ENCODE data around the gene DAGLA.

The DAGLA gene

DNA sequence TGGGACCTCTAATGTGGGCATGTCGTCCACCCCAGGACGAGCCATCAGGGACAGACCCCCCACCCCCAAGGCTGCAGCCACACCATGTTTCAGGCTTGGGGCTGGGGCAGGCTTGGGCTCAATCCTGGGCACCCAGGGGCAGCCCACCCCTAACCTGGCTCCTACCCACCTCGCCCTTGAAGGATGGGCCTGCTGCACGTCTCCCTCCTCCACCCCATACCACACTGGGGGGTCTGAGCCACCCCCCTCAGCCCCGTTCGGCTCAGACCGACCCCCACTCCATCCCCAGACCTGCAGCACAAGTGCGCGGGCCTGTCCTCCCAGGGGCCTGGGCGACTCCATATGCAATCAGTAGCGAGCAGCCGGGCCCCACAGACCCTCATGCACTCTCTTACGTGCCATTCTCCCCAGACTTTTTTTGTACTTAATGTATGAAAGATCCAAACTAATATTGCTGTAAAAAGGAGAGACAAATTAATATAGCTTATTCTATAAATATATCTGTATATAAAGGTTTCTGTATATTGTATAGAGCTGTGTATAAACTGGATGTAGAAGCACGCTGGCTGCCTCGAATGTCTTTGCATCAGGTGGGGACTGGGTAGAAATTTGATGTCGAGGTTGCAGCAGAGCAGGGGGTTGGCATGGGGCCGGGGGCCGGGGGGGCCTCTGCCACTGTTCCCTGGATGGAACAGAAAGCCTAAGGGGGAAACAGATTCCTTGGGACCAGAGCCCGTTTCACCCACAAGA lies 66.4 kb downstream of the DAGLA start:
- no peak overlapping the region for H3K27ac ChIP-seq
- TF ChIP-seq, protein P1, sequence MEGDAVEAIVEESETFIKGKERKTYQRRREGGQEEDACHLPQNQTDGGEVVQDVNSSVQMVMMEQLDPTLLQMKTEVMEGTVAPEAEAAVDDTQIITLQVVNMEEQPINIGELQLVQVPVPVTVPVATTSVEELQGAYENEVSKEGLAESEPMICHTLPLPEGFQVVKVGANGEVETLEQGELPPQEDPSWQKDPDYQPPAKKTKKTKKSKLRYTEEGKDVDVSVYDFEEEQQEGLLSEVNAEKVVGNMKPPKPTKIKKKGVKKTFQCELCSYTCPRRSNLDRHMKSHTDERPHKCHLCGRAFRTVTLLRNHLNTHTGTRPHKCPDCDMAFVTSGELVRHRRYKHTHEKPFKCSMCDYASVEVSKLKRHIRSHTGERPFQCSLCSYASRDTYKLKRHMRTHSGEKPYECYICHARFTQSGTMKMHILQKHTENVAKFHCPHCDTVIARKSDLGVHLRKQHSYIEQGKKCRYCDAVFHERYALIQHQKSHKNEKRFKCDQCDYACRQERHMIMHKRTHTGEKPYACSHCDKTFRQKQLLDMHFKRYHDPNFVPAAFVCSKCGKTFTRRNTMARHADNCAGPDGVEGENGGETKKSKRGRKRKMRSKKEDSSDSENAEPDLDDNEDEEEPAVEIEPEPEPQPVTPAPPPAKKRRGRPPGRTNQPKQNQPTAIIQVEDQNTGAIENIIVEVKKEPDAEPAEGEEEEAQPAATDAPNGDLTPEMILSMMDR (conservative IDR thresholded peaks at IDR 0.05), result no peak

DNA sequence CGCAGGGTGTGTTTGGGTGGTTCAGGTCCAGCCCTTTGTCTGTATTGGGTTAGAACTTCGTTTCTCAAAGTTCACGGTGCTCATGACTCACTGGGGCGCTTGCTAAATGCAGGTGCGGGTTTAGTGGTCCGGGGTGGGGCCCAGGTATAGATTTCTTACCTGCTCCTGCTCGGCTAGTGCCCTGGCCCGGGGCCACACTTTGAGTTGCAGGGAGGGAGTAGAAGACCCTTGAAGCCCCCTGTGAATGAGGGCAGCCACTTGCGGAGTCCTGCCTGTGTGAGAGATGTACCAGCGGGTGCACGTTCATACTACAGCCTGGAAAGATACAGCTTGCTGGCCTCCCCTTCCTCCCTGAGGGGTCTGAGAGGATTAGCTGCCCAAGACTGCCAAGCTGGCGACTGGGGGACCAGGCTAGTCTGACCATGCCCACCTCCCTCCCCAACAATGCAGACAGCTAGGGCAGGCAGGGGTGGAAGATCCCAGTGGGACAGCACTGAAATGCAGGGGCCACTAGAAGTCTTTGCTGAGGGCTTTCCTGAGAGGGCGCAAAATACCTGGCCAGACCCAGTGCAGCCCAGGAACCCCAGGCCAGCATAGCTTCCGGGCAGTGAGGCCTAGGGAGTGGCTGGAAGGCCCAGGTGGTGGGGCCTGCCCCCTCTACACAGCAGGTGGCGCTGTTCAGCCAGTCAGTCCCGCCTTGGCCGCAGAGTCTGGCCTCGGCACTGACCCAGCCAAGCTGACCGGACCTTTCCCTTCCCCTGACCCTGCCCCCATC lies 67.2 kb downstream of the DAGLA start:
- H3K27ac ChIP-seq, result no peak overlapping the region
- TF ChIP-seq, protein P1 (conservative IDR thresholded peaks at IDR 0.05), result peak; percentile 89

GRCh38 chr11:61747967-61748285 lies 67.7 kb downstream of the DAGLA start:
- TF ChIP-seq, protein P1 (conservative IDR thresholded peaks at IDR 0.05), result peak; percentile 62

GRCh38 chr11:61749591-61750217 lies 69.5 kb downstream of the DAGLA start:
- H3K27ac ChIP-seq, result no peak overlapping the region
- TF ChIP-seq, protein P1 (conservative IDR thresholded peaks at IDR 0.05), result no peak

More at GRCh38 chr11:61747967-61748285, 67.7 kb downstream of the DAGLA start:
- H3K27ac ChIP-seq, result no peak overlapping the region

GRCh38 chr11:61750631-61751273 lies 70.6 kb downstream of the DAGLA start:
- TF ChIP-seq, protein P1 (conservative IDR thresholded peaks at IDR 0.05), result no peak

GRCh38 chr11:61751384-61751783 lies 71.2 kb downstream of the DAGLA start:
- TF ChIP-seq, protein P1 (conservative IDR thresholded peaks at IDR 0.05), result no peak
- no peak overlapping the region for H3K27ac ChIP-seq

More at GRCh38 chr11:61750631-61751273, 70.6 kb downstream of the DAGLA start:
- H3K27ac ChIP-seq, result no peak overlapping the region
